Uterus (tissue), 2 donors: Measurements from ENCODE around the gene CC2D2B.

Experiments
- CTCF ChIP-seq, 4 experiments: fragments of 200-600 bp in 2 of 4; fragments of 450-650 bp in 2 of 4; sonication (generic) in 2 of 4; IDR thresholded peaks; one replicate each; pipeline ENCODE4 v1.5.1; 2016 to 2019; ENCODE audit warnings: antibody characterized with exemption in 4 of 4, mild to moderate bottlenecking in 2 of 4, moderate library complexity in 1 of 4
- POLR2A ChIP-seq, 2 donors: fragments of 450-650 bp; IDR thresholded peaks; one replicate each; pipeline ENCODE4 v1.6.1; 2016; ENCODE audit warnings: antibody characterized with exemption in 2 of 2, mild to moderate bottlenecking in 1 of 2, moderate library complexity in 1 of 2

- TF ChIP-seq CTCF (IDR thresholded peaks at IDR 0.05), result no peak
- no peak for TF ChIP-seq POLR2A (IDR thresholded peaks at IDR 0.05)
These were observed 57.0 kb downstream of the CC2D2B start for GRCh38 chr10:95964756-95965155.
